Measurements from ENCODE around the gene PGLYRP4.

DNA sequence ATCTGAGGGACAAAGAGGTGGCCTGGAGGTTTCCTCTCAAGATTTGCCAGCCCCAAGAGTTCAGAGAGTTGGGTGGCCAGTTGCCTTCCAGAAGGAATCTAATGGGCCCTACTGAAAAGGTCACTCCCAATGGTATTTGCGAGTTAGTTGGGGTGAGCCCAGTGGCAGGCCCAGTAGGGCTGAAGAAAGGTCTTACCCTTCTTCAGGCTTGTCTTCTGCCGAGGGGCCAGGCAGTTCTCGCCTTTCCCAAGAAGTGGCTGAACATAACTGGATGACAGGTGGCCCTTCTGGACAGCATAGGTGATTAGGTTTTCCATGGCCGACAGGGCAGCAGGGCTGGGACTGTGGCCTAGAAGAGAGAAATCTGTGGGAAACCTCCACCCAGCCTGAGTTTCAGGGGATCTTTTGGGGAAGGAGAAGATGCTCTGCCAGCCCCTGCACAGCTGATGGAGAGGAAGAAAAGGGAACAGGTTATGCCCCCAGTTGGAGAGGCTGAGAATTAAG lies 7.2 kb downstream of the PGLYRP4 start:
- TF ChIP-seq SP1 (IDR thresholded peaks at IDR 0.05) = no peak
- TF ChIP-seq BHLHE40 (IDR thresholded peaks at IDR 0.05; ENCODE audit: borderline replicate concordance) = no peak
- TF ChIP-seq FOXK2 (IDR thresholded peaks at IDR 0.05) = no peak
- TF ChIP-seq FOXM1 (IDR thresholded peaks at IDR 0.05; ENCODE audit: borderline replicate concordance) = no peak
- no peak for TF ChIP-seq TARDBP (IDR thresholded peaks at IDR 0.05)
